Neural cell (in vitro differentiated cells): ENCODE measurements around the gene ARMH3. TPM values are rescaled to one million over a fixed set of nuclear protein-coding genes. Genes with fewer than 3 reads are reported as not detected.

Experiments used
- H2AFZ ChIP-seq: fragments of 200-600, 300-800 bp; sonication (generic), shearing (Covaris generic); 2 replicates; pipeline ENCODE4 v1.6.0; 2014; ENCODE audit warnings: low read depth, mild to moderate bottlenecking, antibody characterized with exemption, low read length, moderate library complexity
- H3F3A ChIP-seq: fragments of 200-600 bp; shearing (Covaris generic); 2 replicates; pipeline ENCODE4 v1.6.1; 2016; ENCODE audit warnings: mild to moderate bottlenecking, moderate library complexity, mixed read lengths, antibody characterized with exemption, low read length; ENCODE audit not compliant: insufficient read depth, poor library complexity, severe bottlenecking
- H3K27ac ChIP-seq: fragments of 200-600, 300-800 bp; sonication (generic), shearing (Covaris generic); 2 replicates; pipeline ENCODE4 v1.5.1; 2014; ENCODE audit warnings: mild to moderate bottlenecking, low read length, moderate library complexity
- H3K27me3 ChIP-seq: fragments of 300-800, 200-600 bp; sonication (generic), shearing (Covaris generic); 2 replicates; pipeline ENCODE4 v1.6.0; 2014; ENCODE audit warnings: mild to moderate bottlenecking, low read depth, low read length, moderate library complexity; ENCODE audit not compliant: insufficient read depth
- H3K36me3 ChIP-seq: fragments of 300-800, 200-600 bp; sonication (generic), shearing (Covaris generic); 2 replicates; pipeline ENCODE4 v1.5.1; 2014; ENCODE audit warnings: mild to moderate bottlenecking, antibody characterized with exemption, low read length, moderate library complexity; ENCODE audit not compliant: insufficient read depth
- H3K4me2 ChIP-seq: fragments of 300-800, 200-600 bp; sonication (generic), shearing (Covaris generic); 2 replicates; pipeline ENCODE4 v1.6.0; 2014; ENCODE audit warnings: mild to moderate bottlenecking, low read length
- H3K4me3 ChIP-seq: fragments of 300-800, 200-600 bp; sonication (generic), shearing (Covaris generic); 2 replicates; pipeline ENCODE4 v1.5.1; 2014; ENCODE audit warnings: mild to moderate bottlenecking, low read length, moderate library complexity
- H3K79me2 ChIP-seq: fragments of 200-600 bp; shearing (Covaris generic); replicated peaks from 2 replicates; pipeline ENCODE4 v1.6.0; 2014; ENCODE audit warnings: mild to moderate bottlenecking, low read length, moderate library complexity; ENCODE audit not compliant: insufficient read depth
- H3K9ac ChIP-seq: fragments of 300-800, 200-600 bp; sonication (generic), shearing (Covaris generic); 2 replicates; pipeline ENCODE4 v1.6.1; 2016; ENCODE audit warnings: mild to moderate bottlenecking, low read length, mixed read lengths
- H3K9me2 ChIP-seq: fragments of 200-600 bp; shearing (Covaris generic); 2 replicates; pipeline ENCODE4 v1.6.1; 2016; ENCODE audit warnings: mild to moderate bottlenecking, low read length, mixed read lengths; ENCODE audit not compliant: insufficient read depth
- H3K9me3 ChIP-seq: fragments of 200-600, 300-800 bp; sonication (generic), shearing (Covaris generic); 2 replicates; pipeline ENCODE4 v1.6.1; 2016; ENCODE audit warnings: mild to moderate bottlenecking, mixed run types, low read length, moderate library complexity, mixed read lengths
- H4K20me1 ChIP-seq: fragments of 200-600 bp; shearing (Covaris generic); 2 replicates; pipeline ENCODE4 v1.6.1; 2016; ENCODE audit warnings: mild to moderate bottlenecking, mixed run types; ENCODE audit not compliant: insufficient read depth
- CTCF ChIP-seq: fragments of 450-650 bp; IDR thresholded peaks from 2 replicates; pipeline ENCODE4 v1.5.1; 2014; ENCODE audit warnings: antibody characterized with exemption, mild to moderate bottlenecking, moderate library complexity; ENCODE audit not compliant: poor library complexity, severe bottlenecking
- EP300 ChIP-seq: fragments of 450-650 bp; conservative IDR thresholded peaks from 2 replicates; pipeline ENCODE4 v1.6.1; 2014; ENCODE audit warnings: antibody characterized with exemption, mild to moderate bottlenecking, moderate library complexity; ENCODE audit not compliant: poor library complexity, severe bottlenecking
- EZH2 ChIP-seq: fragments of 200-600, 300-800 bp; shearing (Covaris generic), sonication (generic); IDR thresholded peaks from 2 replicates; pipeline ENCODE4 v1.6.1; 2014; ENCODE audit warnings: antibody characterized with exemption, low read length, borderline replicate concordance, mild to moderate bottlenecking; ENCODE audit not compliant: insufficient read depth, poor library complexity, severe bottlenecking
- MXI1 ChIP-seq: fragments of 450-650 bp; conservative IDR thresholded peaks from 2 replicates; pipeline ENCODE4 v1.6.1; 2014; ENCODE audit warnings: antibody characterized with exemption, mild to moderate bottlenecking; ENCODE audit not compliant: poor library complexity, severe bottlenecking
- POLR2AphosphoS5 ChIP-seq: IDR thresholded peaks from 2 replicates; pipeline ENCODE4 v1.6.1; 2012
- RAD21 ChIP-seq: fragments of 450-650 bp; conservative IDR thresholded peaks from 2 replicates; pipeline ENCODE4 v1.6.1; 2014; ENCODE audit warnings: antibody characterized with exemption, mild to moderate bottlenecking, moderate library complexity
- SMC3 ChIP-seq: fragments of 450-650 bp; conservative IDR thresholded peaks from 2 replicates; pipeline ENCODE4 v1.6.1; 2014; ENCODE audit warnings: antibody characterized with exemption, mild to moderate bottlenecking, moderate library complexity; ENCODE audit not compliant: poor library complexity
- TAF1 ChIP-seq: IDR thresholded peaks from 2 replicates; pipeline ENCODE4 v1.6.1; 2012; ENCODE audit warnings: low read depth
- polyA plus RNA-seq: library from polyadenylated mRNA; depleted of rRNA; stranded (reverse); fragments of >200 nt; gene quantifications from 2 replicates; pipeline ENCODE4 v1.2.3, GENCODE V29; 2014
- TF ChIP-seq, protein P1 (sequence below): IDR thresholded peaks from 2 replicates; pipeline ENCODE4 v1.6.1; 2012; ENCODE audit warnings: borderline replicate concordance

Gene ARMH3
- polyA plus RNA-seq, 1 donor from 2014 or later: 13.4 TPM

DNA sequence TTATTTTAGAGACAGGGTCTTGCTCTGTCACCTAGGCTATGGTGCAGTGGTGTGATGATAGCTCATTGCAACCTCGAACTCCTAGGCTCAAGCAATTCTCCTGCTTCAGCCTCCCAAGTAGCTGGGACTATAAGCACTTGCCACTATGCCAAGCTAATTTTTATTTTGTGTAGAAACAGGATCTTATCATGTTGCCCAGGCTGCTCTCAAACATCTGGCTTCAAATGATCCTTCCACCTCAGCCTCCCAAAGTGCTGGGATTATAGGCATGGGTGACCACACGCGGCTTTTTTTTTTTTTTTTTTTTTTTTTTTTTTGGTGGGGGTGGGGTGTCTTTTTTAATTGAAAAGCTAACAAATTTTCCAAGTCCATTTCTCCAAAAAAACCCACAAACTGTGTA, 27.6 kb upstream of the ARMH3 start:
- Histone ChIP-seq H3K79me2 (no peaks in the 10 kb centered on the region), H3K27ac (no peak overlapping the region), H2AFZ (no peak overlapping the region), H3K4me2 (no peak overlapping the region), H4K20me1 (no peaks in the 10 kb centered on the region), H3K4me3 (no peak overlapping the region), H3K27me3 (no peaks in the 10 kb centered on the region), H3F3A (no peaks in the 10 kb centered on the region), H3K36me3 (no peaks in the 10 kb centered on the region), H3K9ac (no peak overlapping the region), H3K9me3 (no peaks in the 10 kb centered on the region), H3K9me2 (no peaks in the 10 kb centered on the region)
- no peak for TF ChIP-seq POLR2AphosphoS5
- no peak for TF ChIP-seq SMC3
- no peak for TF ChIP-seq EP300
- no peak for TF ChIP-seq TAF1
- TF ChIP-seq, protein P1, sequence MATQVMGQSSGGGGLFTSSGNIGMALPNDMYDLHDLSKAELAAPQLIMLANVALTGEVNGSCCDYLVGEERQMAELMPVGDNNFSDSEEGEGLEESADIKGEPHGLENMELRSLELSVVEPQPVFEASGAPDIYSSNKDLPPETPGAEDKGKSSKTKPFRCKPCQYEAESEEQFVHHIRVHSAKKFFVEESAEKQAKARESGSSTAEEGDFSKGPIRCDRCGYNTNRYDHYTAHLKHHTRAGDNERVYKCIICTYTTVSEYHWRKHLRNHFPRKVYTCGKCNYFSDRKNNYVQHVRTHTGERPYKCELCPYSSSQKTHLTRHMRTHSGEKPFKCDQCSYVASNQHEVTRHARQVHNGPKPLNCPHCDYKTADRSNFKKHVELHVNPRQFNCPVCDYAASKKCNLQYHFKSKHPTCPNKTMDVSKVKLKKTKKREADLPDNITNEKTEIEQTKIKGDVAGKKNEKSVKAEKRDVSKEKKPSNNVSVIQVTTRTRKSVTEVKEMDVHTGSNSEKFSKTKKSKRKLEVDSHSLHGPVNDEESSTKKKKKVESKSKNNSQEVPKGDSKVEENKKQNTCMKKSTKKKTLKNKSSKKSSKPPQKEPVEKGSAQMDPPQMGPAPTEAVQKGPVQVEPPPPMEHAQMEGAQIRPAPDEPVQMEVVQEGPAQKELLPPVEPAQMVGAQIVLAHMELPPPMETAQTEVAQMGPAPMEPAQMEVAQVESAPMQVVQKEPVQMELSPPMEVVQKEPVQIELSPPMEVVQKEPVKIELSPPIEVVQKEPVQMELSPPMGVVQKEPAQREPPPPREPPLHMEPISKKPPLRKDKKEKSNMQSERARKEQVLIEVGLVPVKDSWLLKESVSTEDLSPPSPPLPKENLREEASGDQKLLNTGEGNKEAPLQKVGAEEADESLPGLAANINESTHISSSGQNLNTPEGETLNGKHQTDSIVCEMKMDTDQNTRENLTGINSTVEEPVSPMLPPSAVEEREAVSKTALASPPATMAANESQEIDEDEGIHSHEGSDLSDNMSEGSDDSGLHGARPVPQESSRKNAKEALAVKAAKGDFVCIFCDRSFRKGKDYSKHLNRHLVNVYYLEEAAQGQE: no peak
- TF ChIP-seq EZH2: no peak
- no peak for TF ChIP-seq MXI1
- TF ChIP-seq CTCF: no peak
- no peak for TF ChIP-seq RAD21

- no peaks in the 10 kb centered on the region for H3K36me3 ChIP-seq
- no peaks in the 10 kb centered on the region for H3K9me3 ChIP-seq
- TF ChIP-seq CTCF: peak; percentile 86
- TF ChIP-seq POLR2AphosphoS5: no peak
- TF ChIP-seq SMC3: peak; percentile 80
- peak; percentile 78 for TF ChIP-seq RAD21
- no peaks in the 10 kb centered on the region for H4K20me1 ChIP-seq
- no peak overlapping the region for H2AFZ ChIP-seq
- H3K4me3 ChIP-seq: no peak overlapping the region
- H3K27me3 ChIP-seq: no peaks in the 10 kb centered on the region
- no peak overlapping the region for H3K27ac ChIP-seq
- H3K4me2 ChIP-seq: no peak overlapping the region
- no peaks in the 10 kb centered on the region for H3F3A ChIP-seq
- H3K9me2 ChIP-seq: no peaks in the 10 kb centered on the region
- H3K79me2 ChIP-seq: no peaks in the 10 kb centered on the region
- H3K9ac ChIP-seq: no peak overlapping the region
Measured at GRCh38 chr10:102072673-102073527, 16.9 kb upstream of the ARMH3 start.
